Activated CD8-positive, alpha-beta memory T cell treated with anti-CD3 and anti-CD28 coated beads, Interleukin-2, amount 50 U/mL, for 1 hour (primary cell): ENCODE measurements around the gene TICRR.

Experiments used
- DNase-seq: peaks from one replicate; pipeline ENCODE4 v3.0.0-alpha.2; 2020; ENCODE audit errors: extremely low read depth

Gene TICRR

DNA sequence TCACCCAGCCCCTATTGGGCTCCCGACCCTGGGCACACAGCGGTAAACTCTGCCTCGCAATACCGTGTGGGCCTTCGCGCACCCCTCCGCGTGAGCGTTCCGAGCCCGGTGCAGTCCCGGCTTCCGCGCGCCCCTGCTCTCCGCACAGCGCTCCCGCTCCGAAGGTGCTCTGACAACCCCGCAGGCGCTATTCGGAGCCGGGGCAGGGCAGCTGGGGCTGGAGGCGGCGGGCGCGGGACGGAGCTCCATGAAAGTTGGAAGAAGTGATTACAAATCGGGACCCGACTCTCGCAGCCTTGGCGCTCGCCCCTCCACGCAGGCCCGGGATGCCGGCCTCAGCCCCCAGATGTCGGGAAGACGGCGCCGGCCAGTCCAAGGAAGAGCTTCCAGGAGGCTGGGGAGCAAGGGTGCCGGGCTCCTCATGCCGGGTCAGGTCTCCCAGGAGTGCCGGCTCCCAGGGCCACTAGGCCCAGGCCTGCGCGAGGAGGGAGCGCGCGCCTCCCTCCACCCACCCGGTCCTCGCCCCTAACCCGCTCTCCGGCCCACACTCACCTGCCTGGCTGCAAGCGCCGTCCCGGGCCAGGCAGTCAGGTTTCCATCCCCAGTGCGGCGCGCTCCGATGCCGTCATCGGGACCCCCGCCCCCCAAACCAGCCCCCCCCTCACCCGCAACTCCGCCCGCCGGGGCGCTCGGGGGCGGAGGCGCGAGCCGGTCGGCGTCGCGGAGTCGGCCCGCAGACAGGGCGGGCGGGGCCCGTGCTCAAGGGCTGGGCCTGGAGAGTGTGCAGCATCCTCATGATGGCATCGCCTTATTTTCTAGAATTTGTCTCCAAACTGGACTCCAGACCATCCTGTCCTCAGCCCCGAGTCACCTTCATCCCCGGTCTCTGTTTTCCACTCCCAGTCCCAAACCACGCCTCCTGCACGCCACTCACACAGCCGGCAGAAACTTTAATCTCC is 79.9 kb downstream of the TICRR start, which contains the start of gene KIF7:
TSS of gene KIF7 (minus strand) at position 621 of the 959 bp plus-strand sequence. CDS start 2,537 bp downstream, outside the sequence.
- DNase-seq = no peak

DNA sequence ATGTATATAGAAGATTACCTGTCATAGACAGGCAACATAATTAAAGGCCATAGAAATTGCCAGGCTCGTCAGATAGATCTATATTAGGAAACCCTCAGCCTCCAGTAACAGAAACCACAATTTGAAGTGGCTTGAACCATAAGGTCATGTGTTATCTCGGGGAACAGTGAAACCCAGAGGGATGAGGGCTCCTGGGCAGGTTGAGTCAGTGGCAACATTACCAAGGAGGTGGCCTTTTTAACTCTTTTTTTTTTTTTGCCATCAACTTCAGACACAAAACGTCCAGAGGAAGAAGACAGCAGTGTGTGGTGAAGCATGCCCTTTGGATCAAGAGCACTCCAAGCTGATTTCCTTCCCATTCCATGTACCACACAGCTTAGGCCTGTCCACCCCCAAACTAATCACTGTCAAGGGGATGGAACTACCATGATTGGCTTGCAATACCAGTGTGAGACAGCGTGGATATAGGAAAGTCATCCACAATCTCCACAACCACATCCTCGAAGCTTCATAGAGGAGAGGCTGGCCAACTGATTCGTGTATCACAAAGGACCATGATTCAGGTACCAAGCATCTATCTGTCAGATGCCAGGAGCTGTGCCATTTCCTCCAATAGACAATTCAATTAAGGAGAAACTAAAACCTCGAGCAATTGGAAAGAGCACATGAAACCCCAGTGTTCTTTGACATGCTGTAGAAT is 81.0 kb downstream of the TICRR start:
- DNase-seq = no peak

DNA sequence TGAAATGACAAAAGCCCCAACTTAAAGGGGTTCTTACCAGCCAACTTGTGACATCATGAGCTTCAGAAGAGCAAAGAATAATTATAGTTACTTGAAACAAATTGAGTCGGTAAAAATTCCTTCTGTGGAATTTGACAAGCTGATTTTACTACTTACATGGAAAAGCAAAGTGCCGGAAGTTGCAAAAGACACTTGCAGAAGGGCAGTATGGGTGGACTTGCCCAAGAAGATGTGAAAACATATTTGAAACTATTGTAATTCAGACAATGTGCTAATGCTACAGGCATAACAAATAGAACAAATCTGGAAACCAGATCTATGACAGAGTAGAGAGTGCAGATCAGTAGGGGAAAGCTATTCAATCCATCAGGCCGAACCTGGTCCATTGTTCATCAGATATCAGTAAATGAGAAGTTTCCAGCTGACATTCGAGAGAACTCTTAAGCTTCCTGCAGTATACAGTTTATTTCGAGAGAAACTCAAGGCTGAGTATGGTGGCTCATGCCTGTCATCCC is 82.5 kb downstream of the TICRR start:
- DNase-seq = no peak

GRCh38 chr15:89659295-89659694 is 84.0 kb downstream of the TICRR start:
- no peak for DNase-seq

DNA sequence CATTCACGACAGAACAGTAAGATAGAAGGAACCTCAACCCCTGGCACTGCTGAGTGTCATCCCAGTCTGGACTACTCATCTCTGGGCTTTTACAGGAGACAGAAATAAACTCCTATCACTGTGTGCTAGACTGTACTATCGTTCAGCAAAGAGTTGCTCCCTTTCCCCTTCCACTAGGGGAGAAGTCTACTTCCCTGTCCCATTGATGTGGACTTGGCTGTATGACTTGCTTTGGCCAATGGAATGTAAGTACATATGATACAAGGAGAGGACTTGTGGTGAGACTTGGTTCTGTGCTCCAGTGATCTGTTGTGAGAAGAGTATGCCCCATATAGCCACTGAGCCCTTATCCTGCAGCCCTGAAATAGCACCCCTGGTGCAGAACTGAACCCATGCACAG is 85.3 kb downstream of the TICRR start:
- no peak for DNase-seq

GRCh38 chr15:89662893-89663626 is 87.8 kb downstream of the TICRR start:
- DNase-seq = no peak

GRCh38 chr15:89664441-89665350 is 89.4 kb downstream of the TICRR start:
- DNase-seq = no peak

- DNase-seq = no peak
Observed at GRCh38 chr15:89665449-89666181, 90.3 kb downstream of the TICRR start.

GRCh38 chr15:89666184-89666857 is 91.1 kb downstream of the TICRR start:
- no peak for DNase-seq

GRCh38 chr15:89666858-89667705 is 91.8 kb downstream of the TICRR start:
- DNase-seq = no peak

DNA sequence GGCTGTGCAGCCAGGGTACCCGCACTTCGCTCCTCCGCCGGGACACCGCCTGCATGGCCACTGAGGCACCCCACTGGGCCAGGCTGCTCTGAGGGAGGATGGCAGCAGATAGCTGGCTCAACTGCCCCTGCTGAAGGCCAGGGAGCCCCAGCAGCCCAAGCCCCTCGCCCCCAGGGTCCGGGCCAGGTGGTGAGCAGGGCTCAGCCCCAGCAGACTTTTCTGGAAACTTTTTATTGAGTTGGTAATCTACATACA is 92.4 kb downstream of the TICRR start:
- DNase-seq = no peak

GRCh38 chr15:89668171-89668570 is 92.9 kb downstream of the TICRR start:
- DNase-seq = no peak

DNA sequence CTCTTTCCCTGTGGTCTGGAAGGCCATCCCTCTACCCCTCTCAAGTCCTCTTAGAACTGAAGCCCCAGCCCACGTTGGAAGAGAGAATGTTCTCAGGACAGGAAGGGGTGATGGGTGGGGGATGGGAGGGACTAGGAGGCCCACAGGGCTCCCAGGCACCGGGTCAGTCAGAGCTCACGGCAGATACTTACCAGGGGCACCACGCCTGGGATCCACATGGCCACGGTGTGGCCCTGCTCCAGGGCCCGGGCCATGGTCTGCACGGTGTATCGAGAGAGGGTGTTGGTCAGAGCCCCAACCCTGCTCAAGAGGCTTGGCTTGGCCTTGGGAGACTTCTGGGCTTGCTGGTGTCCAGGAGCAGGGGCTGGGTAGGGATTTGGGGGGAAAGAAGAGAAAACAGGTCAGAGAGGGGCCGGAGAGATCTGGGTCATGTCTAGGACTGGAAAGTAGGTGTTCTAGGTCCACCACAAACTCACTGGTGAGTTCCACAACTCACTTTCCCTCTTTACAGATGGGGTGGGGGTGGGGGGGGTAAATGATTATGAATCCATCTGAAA is 94.1 kb downstream of the TICRR start:
- DNase-seq = no peak

DNA sequence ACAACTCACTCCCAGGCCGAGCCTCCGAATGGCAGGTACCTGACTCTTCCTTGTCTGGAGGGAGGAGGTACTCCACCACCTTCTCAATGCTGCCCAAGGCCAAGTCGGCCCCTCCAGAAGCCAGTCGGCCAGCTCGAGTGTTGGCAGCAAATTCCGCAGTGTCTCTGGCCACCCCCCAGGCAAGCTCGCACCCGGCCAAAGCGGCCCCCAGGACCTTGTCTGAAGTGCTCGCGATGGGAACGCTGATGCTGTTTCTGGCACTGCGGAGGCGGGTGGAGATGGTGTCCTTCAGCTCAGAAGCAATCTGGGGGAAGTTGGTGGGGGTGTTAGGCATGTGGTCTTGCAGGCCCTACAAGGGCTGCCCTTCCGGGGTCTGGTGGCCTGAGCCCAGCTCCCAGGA is 94.7 kb downstream of the TICRR start:
- DNase-seq = no peak

GRCh38 chr15:89670971-89671560 is 95.8 kb downstream of the TICRR start:
- no peak for DNase-seq

- no peak for DNase-seq
Observed at GRCh38 chr15:89671687-89672086, 96.4 kb downstream of the TICRR start.

- DNase-seq = no peak
Observed at GRCh38 chr15:89672221-89673164, 97.2 kb downstream of the TICRR start.
